HL-60 (cell line): ENCODE results near the gene OR1K1.

ENCODE experiments used
- GABPA ChIP-seq: IDR thresholded peaks from 2 replicates; pipeline ENCODE4 v1.6.1; 2012; ENCODE audit warnings: low read depth
- POLR2AphosphoS5 ChIP-seq: IDR thresholded peaks from 2 replicates; pipeline ENCODE4 v1.6.1; 2012; ENCODE audit warnings: low read depth
- SPI1 ChIP-seq: IDR thresholded peaks from 2 replicates; pipeline ENCODE4 v1.6.1; 2012; ENCODE audit warnings: low read depth, mild to moderate bottlenecking, borderline replicate concordance
- TF ChIP-seq, protein P1 (sequence below): IDR thresholded peaks from one replicate; pipeline ENCODE4 v1.5.1; 2011; ENCODE audit warnings: low read length, control low read depth, inconsistent platforms; ENCODE audit not compliant: insufficient read depth
- TF ChIP-seq, protein P2 (sequence below): IDR thresholded peaks from 2 replicates; pipeline ENCODE4 v1.6.1; 2012; ENCODE audit warnings: low read depth; ENCODE audit not compliant: insufficient replicate concordance

DNA sequence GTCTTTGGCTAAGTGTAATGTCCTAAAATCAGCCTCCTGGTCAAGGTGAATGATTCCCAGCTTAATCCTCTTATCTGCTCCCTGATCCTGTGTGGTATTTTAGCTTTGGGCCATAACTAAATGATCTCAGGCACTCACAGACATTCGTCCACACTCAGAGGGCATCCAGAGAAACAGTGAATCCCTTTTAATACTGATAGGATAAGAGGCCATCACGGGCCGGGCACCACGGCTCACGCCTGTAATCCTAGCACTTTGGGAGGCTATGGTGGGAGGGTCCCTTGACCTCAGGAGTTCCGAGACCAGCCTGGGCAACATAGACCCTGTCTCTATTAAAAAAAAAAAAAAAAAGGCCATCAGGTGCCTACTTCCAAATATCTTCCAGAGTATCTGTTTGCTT is 22.1 kb downstream of the OR1K1 start:
- TF ChIP-seq, protein P1, sequence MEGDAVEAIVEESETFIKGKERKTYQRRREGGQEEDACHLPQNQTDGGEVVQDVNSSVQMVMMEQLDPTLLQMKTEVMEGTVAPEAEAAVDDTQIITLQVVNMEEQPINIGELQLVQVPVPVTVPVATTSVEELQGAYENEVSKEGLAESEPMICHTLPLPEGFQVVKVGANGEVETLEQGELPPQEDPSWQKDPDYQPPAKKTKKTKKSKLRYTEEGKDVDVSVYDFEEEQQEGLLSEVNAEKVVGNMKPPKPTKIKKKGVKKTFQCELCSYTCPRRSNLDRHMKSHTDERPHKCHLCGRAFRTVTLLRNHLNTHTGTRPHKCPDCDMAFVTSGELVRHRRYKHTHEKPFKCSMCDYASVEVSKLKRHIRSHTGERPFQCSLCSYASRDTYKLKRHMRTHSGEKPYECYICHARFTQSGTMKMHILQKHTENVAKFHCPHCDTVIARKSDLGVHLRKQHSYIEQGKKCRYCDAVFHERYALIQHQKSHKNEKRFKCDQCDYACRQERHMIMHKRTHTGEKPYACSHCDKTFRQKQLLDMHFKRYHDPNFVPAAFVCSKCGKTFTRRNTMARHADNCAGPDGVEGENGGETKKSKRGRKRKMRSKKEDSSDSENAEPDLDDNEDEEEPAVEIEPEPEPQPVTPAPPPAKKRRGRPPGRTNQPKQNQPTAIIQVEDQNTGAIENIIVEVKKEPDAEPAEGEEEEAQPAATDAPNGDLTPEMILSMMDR: no peak
- TF ChIP-seq POLR2AphosphoS5 (no peak), GABPA (no peak), SPI1 (no peak)
- TF ChIP-seq, protein P2, sequence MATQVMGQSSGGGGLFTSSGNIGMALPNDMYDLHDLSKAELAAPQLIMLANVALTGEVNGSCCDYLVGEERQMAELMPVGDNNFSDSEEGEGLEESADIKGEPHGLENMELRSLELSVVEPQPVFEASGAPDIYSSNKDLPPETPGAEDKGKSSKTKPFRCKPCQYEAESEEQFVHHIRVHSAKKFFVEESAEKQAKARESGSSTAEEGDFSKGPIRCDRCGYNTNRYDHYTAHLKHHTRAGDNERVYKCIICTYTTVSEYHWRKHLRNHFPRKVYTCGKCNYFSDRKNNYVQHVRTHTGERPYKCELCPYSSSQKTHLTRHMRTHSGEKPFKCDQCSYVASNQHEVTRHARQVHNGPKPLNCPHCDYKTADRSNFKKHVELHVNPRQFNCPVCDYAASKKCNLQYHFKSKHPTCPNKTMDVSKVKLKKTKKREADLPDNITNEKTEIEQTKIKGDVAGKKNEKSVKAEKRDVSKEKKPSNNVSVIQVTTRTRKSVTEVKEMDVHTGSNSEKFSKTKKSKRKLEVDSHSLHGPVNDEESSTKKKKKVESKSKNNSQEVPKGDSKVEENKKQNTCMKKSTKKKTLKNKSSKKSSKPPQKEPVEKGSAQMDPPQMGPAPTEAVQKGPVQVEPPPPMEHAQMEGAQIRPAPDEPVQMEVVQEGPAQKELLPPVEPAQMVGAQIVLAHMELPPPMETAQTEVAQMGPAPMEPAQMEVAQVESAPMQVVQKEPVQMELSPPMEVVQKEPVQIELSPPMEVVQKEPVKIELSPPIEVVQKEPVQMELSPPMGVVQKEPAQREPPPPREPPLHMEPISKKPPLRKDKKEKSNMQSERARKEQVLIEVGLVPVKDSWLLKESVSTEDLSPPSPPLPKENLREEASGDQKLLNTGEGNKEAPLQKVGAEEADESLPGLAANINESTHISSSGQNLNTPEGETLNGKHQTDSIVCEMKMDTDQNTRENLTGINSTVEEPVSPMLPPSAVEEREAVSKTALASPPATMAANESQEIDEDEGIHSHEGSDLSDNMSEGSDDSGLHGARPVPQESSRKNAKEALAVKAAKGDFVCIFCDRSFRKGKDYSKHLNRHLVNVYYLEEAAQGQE: no peak
